Endothelial cell of umbilical vein (primary cell): ENCODE results near the gene PRX. TPM values are rescaled to one million over a fixed set of nuclear protein-coding genes. Genes with fewer than 3 reads are reported as not detected.

Source experiments
- BruUV-seq: library from RNA; stranded (reverse); fragments of 400-500 nt; replicated peaks from 2 replicates; lab custom pipeline; 2021; lab: Mats Ljungman, UMichigan
- CTCF ChIA-PET: fragments of 300-600, 350-600 bp; sonication (Branson Sonifier 250); formaldehyde crosslinking; loops from one replicate; lab custom pipeline; 2021; ENCODE audit warnings: antibody characterized with exemption, inconsistent platforms; lab: Charles Lee
- POLR2A ChIA-PET: fragments of 300-600, 350-600 bp; sonication (Branson Sonifier 250); formaldehyde crosslinking; loops from one replicate; lab custom pipeline; 2021; ENCODE audit warnings: antibody characterized with exemption, inconsistent platforms; lab: Charles Lee
- DNase-seq: peaks from one replicate; pipeline ENCODE4 v3.0.0-alpha.2; 2011; ENCODE audit warnings: low read depth, low spot score
- FAIRE-seq: peaks from 2 replicates; lab custom pipeline; 2011; peaks lifted over from hg19 to GRCh38; lab: Jason Lieb, UNC
- H2AFZ ChIP-seq: 2 replicates; pipeline ENCODE4 v1.6.0; 2012; ENCODE audit warnings: low read depth, low read length, control low read depth, inconsistent platforms
- H3K27ac ChIP-seq: 2 replicates; pipeline ENCODE4 v1.5.1; 2011; ENCODE audit warnings: low read depth, mild to moderate bottlenecking, control low read depth, low read length, moderate library complexity; ENCODE audit not compliant: insufficient read depth
- H3K27me3 ChIP-seq, 2 experiments: 2 replicates each; pipeline versions ENCODE4 v1.6.0 to v1.6.1; 2011; ENCODE audit warnings: low read length in 2 of 2, mixed read lengths in 1 of 2; ENCODE audit not compliant: control insufficient read depth in 2 of 2, insufficient read depth in 2 of 2
- H3K36me3 ChIP-seq, 2 experiments: 2 replicates in 1 of 2; 3 replicates in 1 of 2; pipeline ENCODE4 v1.5.1; 2011; ENCODE audit warnings: low read length in 2 of 2, mild to moderate bottlenecking in 1 of 2, moderate library complexity in 1 of 2; ENCODE audit not compliant: control insufficient read depth in 2 of 2, insufficient read depth in 2 of 2; ENCODE audit errors: extremely low read depth in 1 of 2
- H3K4me1 ChIP-seq: 3 replicates; pipeline ENCODE4 v1.5.1; 2011; ENCODE audit warnings: mild to moderate bottlenecking, low read length; ENCODE audit not compliant: control insufficient read depth, insufficient read depth; ENCODE audit errors: extremely low read depth
- H3K4me2 ChIP-seq: 2 replicates; pipeline ENCODE4 v1.6.1; 2011; ENCODE audit warnings: low read length, control low read depth, mixed read lengths; ENCODE audit not compliant: insufficient read depth
- H3K4me3 ChIP-seq, 3 experiments: fragments of 200-600 bp in 1 of 3; sonication (generic), shearing (Covaris generic) in 1 of 3; replicated peaks in 1 of 3; 2 replicates each; pipeline ENCODE4 v1.5.1; 2011 to 2016; ENCODE audit warnings: control low read depth in 3 of 3, low read length in 3 of 3, mild to moderate bottlenecking in 2 of 3, inconsistent platforms in 1 of 3, low read depth in 1 of 3, moderate library complexity in 1 of 3; ENCODE audit not compliant: insufficient read depth in 1 of 3
- H3K79me2 ChIP-seq: 2 replicates; pipeline ENCODE4 v1.6.0; 2012; ENCODE audit warnings: low read length, inconsistent platforms; ENCODE audit not compliant: control insufficient read depth, insufficient read depth
- H3K9ac ChIP-seq: replicated peaks from 2 replicates; pipeline ENCODE3; 2011; ENCODE audit warnings: low read length, control low read depth; ENCODE audit not compliant: insufficient read depth; ENCODE audit errors: extremely low read depth
- H3K9me1 ChIP-seq: replicated peaks from 3 replicates; pipeline ENCODE4 v1.6.0; 2011; ENCODE audit warnings: mild to moderate bottlenecking, low read length; ENCODE audit not compliant: control insufficient read depth, insufficient read depth; ENCODE audit errors: extremely low read depth
- H3K9me3 ChIP-seq: replicated peaks from 2 replicates; pipeline ENCODE4 v1.5.1; 2012; ENCODE audit warnings: low read length, inconsistent platforms; ENCODE audit not compliant: control insufficient read depth, insufficient read depth
- H4K20me1 ChIP-seq: replicated peaks from 2 replicates; pipeline ENCODE3; 2011; ENCODE audit warnings: mild to moderate bottlenecking, low read length; ENCODE audit not compliant: control insufficient read depth, insufficient read depth; ENCODE audit errors: extremely low read depth
- CTCF ChIP-seq, 2 donors: IDR thresholded peaks; 1 replicate in 1 of 2; 2 replicates in 1 of 2; pipeline ENCODE4 v1.5.1; 2011; ENCODE audit warnings: low read length in 2 of 2, mild to moderate bottlenecking in 2 of 2, moderate library complexity in 2 of 2, control low read depth in 1 of 2, inconsistent platforms in 1 of 2, low read depth in 1 of 2; ENCODE audit not compliant: insufficient read depth in 1 of 2; ENCODE audit errors: extremely low read depth in 1 of 2
- EZH2 ChIP-seq: IDR thresholded peaks from 2 replicates; pipeline ENCODE4 v1.6.1; 2012; ENCODE audit warnings: borderline replicate concordance, low read depth, mild to moderate bottlenecking, moderate library complexity, low read length, inconsistent platforms; ENCODE audit not compliant: severe bottlenecking
- FOS ChIP-seq: IDR thresholded peaks from 2 replicates; pipeline ENCODE4 v1.6.1; 2011; ENCODE audit warnings: mild to moderate bottlenecking, low read length, moderate library complexity, borderline replicate concordance; ENCODE audit not compliant: insufficient read depth
- GATA2 ChIP-seq: IDR thresholded peaks from 2 replicates; pipeline ENCODE4 v1.7.0; 2011; ENCODE audit warnings: low read depth, mild to moderate bottlenecking, moderate library complexity, mixed read lengths, low read length; ENCODE audit not compliant: insufficient read length, insufficient read depth
- JUN ChIP-seq: IDR thresholded peaks from 2 replicates; pipeline ENCODE4 v1.6.1; 2011; ENCODE audit warnings: borderline replicate concordance, low read depth; ENCODE audit not compliant: insufficient read length, insufficient read depth
- MAX ChIP-seq: IDR thresholded peaks from 2 replicates; pipeline ENCODE4 v1.6.1; 2011; ENCODE audit not compliant: insufficient read depth, insufficient read length
- MYC ChIP-seq: IDR thresholded peaks from one replicate; pipeline ENCODE4 v1.6.1; 2011; ENCODE audit warnings: mild to moderate bottlenecking, low read depth, low read length
- POLR2A ChIP-seq: IDR thresholded peaks from 2 replicates; pipeline ENCODE4 v1.6.1; 2012; ENCODE audit warnings: low read depth, mild to moderate bottlenecking, control low read depth, low read length
- POLR2AphosphoS5 ChIP-seq: IDR thresholded peaks from 2 replicates; pipeline ENCODE4 v1.6.1; 2012; ENCODE audit warnings: low read depth, mild to moderate bottlenecking, control low read depth, low read length, moderate library complexity; ENCODE audit not compliant: insufficient read depth
- dilution Hi-C: fragments of 300-500 bp; cut with MboI; formaldehyde crosslinking; loops from one replicate; pipeline ENCODE4 v1.15.0; 2019; ENCODE audit warnings: low sequenced_read_pairs; ENCODE audit not compliant: extremely low pct_ligation_motif_present
- intact Hi-C: fragments of 100-400 bp; cut with micrococcal nuclease; formaldehyde crosslinking; loops from one replicate; pipeline ENCODE4 v1.10.0; 2022
- polyA plus RNA-seq, 4 experiments: library from polyadenylated mRNA; depleted of rRNA in 3 of 4; stranded (reverse) in 3 of 4; unstranded in 1 of 4; fragments of >200 nt; gene quantifications; 2 replicates each; pipeline versions ENCODE4 v1.2.1 to v1.2.3, GENCODE V29; 2011 to 2012; ENCODE audit warnings: missing spikeins in 1 of 4
- total RNA-seq: library from RNA; stranded (reverse); gene quantifications from 2 replicates; pipeline ENCODE4 v1.2.3, GENCODE V29; 2021

PRX gene
- total and polyA plus RNA-seq, 2 donors (not counting 3 experiments of a cell fraction or from before 2014, with no cell fraction given): 0.80 to 1.3 TPM

- DNase-seq: no peak
- no peaks in the 10 kb centered on the region for H3K9me1 ChIP-seq
- intact Hi-C loops (no loop called here), dilution Hi-C loops (no loop called here)
- BruUV-seq: no TSS peak
- FAIRE-seq: no peak
- no peak overlapping the region for H3K4me3 ChIP-seq
- CTCF ChIA-PET: interaction anchor here (0.8 to 1.2 kb wide), 2 partner anchors 12 to 26 kb away, joined by 3 to 5 read pairs; no protein-coding TSS in a partner anchor
- no peak overlapping the region for H3K9ac ChIP-seq
- H4K20me1 ChIP-seq: no peaks in the 10 kb centered on the region
- H3K4me1 ChIP-seq: no peaks in the 10 kb centered on the region
- H3K79me2 ChIP-seq: no peaks in the 10 kb centered on the region
- no peak overlapping the region for H2AFZ ChIP-seq
- no peaks in the 10 kb centered on the region for H3K36me3 ChIP-seq
- POLR2A ChIA-PET: no interaction called here
- H3K27me3 ChIP-seq: no peaks in the 10 kb centered on the region
- H3K4me2 ChIP-seq: no peak overlapping the region
- H3K27ac ChIP-seq: no peak overlapping the region
- TF ChIP-seq JUN: no peak
- TF ChIP-seq EZH2: no peak
- TF ChIP-seq GATA2: no peak
- TF ChIP-seq MYC: no peak
- TF ChIP-seq POLR2AphosphoS5: no peak
- TF ChIP-seq MAX: no peak
- TF ChIP-seq FOS: no peak
- no peak for TF ChIP-seq POLR2A
- no peak for TF ChIP-seq CTCF (IDR thresholded peaks at IDR 0.05; ENCODE audit: extremely low read depth in 1 of 2, insufficient read depth in 1 of 2, low read depth in 1 of 2, low read length in 2 of 2)
- no peaks in the 10 kb centered on the region for H3K9me3 ChIP-seq
Observed at GRCh38 chr19:40393894-40394815, 19.0 kb downstream of the PRX start.
